HepG2 (cell line): Measurements from ENCODE around the gene CXorf65. TPM values are rescaled to one million over a fixed set of nuclear protein-coding genes. Genes with fewer than 3 reads are reported as not detected.

ENCODE experiments used
- ATAC-seq: fragments of 200-7000 bp; cut with Tn5 transposase; 3 replicates; pipeline ENCODE4 v1.9.1; 2020; ENCODE audit warnings: mild to moderate bottlenecking, moderate library complexity
- BruUV-seq: library from RNA; stranded (reverse); fragments of 400-500 nt; replicated peaks from 2 replicates; lab custom pipeline; 2021; lab: Mats Ljungman, UMichigan
- CTCF ChIA-PET: fragments of 300-600 bp; formaldehyde crosslinking; extraction: SDS; loops from one replicate; lab custom pipeline; 2021; ENCODE audit warnings: low total read pairs, inconsistent platforms, low intra/inter-chr PET ratio; lab: Yijun Ruan, JAX
- POLR2A ChIA-PET: fragments of 350-600 bp; sonication (Branson Sonifier 250); formaldehyde crosslinking; loops from one replicate; lab custom pipeline; 2020; ENCODE audit warnings: antibody characterized with exemption, inconsistent platforms; lab: Yijun Ruan, JAX
- DNase-seq: peaks from one replicate; pipeline ENCODE4 v3.0.0-alpha.2; 2015; ENCODE audit warnings: low spot score
- FAIRE-seq: peaks from 3 replicates; lab custom pipeline; 2011; peaks lifted over from hg19 to GRCh38; lab: Jason Lieb, UNC
- H2AFZ ChIP-seq: one replicate; pipeline ENCODE4 v1.6.1; 2011; ENCODE audit warnings: low read length, inconsistent platforms
- H3K27ac ChIP-seq: fragments of 300-600 bp; 3 replicates; pipeline ENCODE4 v1.8.0; 2011; ENCODE audit warnings: mixed run types, mild to moderate bottlenecking, mixed read lengths, low read length, inconsistent platforms; ENCODE audit not compliant: insufficient read depth; ENCODE audit errors: extremely low read length
- H3K27me3 ChIP-seq, 2 experiments: fragments of 200-600 bp in 1 of 2; 2 replicates in 1 of 2; 3 replicates in 1 of 2; pipeline versions ENCODE4 v1.6.0 to v1.8.0; 2011; ENCODE audit warnings: low read length in 2 of 2, mild to moderate bottlenecking in 2 of 2, moderate library complexity in 2 of 2, inconsistent platforms in 1 of 2; ENCODE audit not compliant: insufficient read depth in 2 of 2, control insufficient read depth in 1 of 2
- H3K36me3 ChIP-seq, 2 experiments: fragments of 200-600 bp in 1 of 2; replicated peaks in 1 of 2; 2 replicates in 1 of 2; 3 replicates in 1 of 2; pipeline versions ENCODE4 v1.5.1 to v1.8.0; 2011; ENCODE audit warnings: low read length in 2 of 2, inconsistent platforms in 1 of 2; ENCODE audit not compliant: insufficient read depth in 2 of 2, control insufficient read depth in 1 of 2
- H3K4me1 ChIP-seq: 2 replicates; pipeline ENCODE4 v1.5.1; 2012; ENCODE audit warnings: low read length, inconsistent platforms; ENCODE audit not compliant: insufficient read depth
- H3K4me2 ChIP-seq: 2 replicates; pipeline ENCODE4 v1.6.0; 2011; ENCODE audit warnings: low read depth, low read length, inconsistent platforms
- H3K4me3 ChIP-seq, 3 experiments: fragments of 200-600 bp in 1 of 3; sonication (generic), shearing (Covaris generic) in 1 of 3; replicated peaks in 1 of 3; 2 replicates each; pipeline ENCODE4 v1.5.1; 2011 to 2016; ENCODE audit warnings: low read length in 3 of 3, inconsistent platforms in 2 of 3, low read depth in 2 of 3, mild to moderate bottlenecking in 2 of 3, control low read depth in 1 of 3, mixed read lengths in 1 of 3; ENCODE audit not compliant: insufficient read depth in 1 of 3
- H3K79me2 ChIP-seq: one replicate; pipeline ENCODE4 v1.6.1; 2011; ENCODE audit warnings: low read length, inconsistent platforms; ENCODE audit not compliant: insufficient read depth
- H3K9ac ChIP-seq: 2 replicates; pipeline ENCODE4 v1.6.0; 2011; ENCODE audit warnings: mild to moderate bottlenecking, low read depth, low read length, inconsistent platforms; ENCODE audit not compliant: insufficient read depth
- H3K9me3 ChIP-seq: 2 replicates; pipeline ENCODE4 v1.5.1; 2012; ENCODE audit warnings: mild to moderate bottlenecking, low read length
- H4K20me1 ChIP-seq: 2 replicates; pipeline ENCODE4 v1.6.0; 2011; ENCODE audit warnings: inconsistent platforms, mild to moderate bottlenecking, low read length, moderate library complexity; ENCODE audit not compliant: insufficient read depth
- ARID5B ChIP-seq: IDR thresholded peaks from 2 replicates; pipeline ENCODE4 v1.4.0; 2020; ENCODE audit warnings: mild to moderate bottlenecking, missing genetic modification reagents
- ASH2L ChIP-seq: fragments of 300-600, 200-600 bp; sonication (generic); IDR thresholded peaks from 2 replicates; pipeline ENCODE4 v1.7.0; 2017; ENCODE audit warnings: low read depth, mild to moderate bottlenecking, moderate library complexity, mixed read lengths, low read length; ENCODE audit not compliant: insufficient read length
- ETV6 ChIP-seq: sonication (generic); formaldehyde crosslinking; conservative IDR thresholded peaks from 2 replicates; pipeline ENCODE4 v1.4.0; 2020; ENCODE audit warnings: missing genetic modification reagents
- HNF4G ChIP-seq, 2 experiments: sonication (generic) in 1 of 2; formaldehyde crosslinking in 1 of 2; IDR thresholded peaks; 2 replicates each; pipeline versions ENCODE4 v1.4.0 to v1.6.1; 2011 to 2020; ENCODE audit warnings: borderline replicate concordance in 2 of 2, low read depth in 2 of 2, mild to moderate bottlenecking in 2 of 2, low read length in 1 of 2, missing genetic modification reagents in 1 of 2, moderate library complexity in 1 of 2
- KDM1A ChIP-seq: IDR thresholded peaks from 2 replicates; pipeline ENCODE4 v1.6.1; 2016; ENCODE audit warnings: missing compliant biosample characterization
- KDM2A ChIP-seq: sonication (generic); formaldehyde crosslinking; IDR thresholded peaks from 2 replicates; pipeline ENCODE4 v1.4.0; 2020; ENCODE audit warnings: low read depth, missing genetic modification reagents, borderline replicate concordance
- KMT2B ChIP-seq: IDR thresholded peaks from 2 replicates; pipeline ENCODE4 v1.6.1; 2016; ENCODE audit warnings: missing genetic modification reagents, missing compliant biosample characterization
- NFYC ChIP-seq: IDR thresholded peaks from 2 replicates; pipeline ENCODE4 v1.6.1; 2016; ENCODE audit warnings: missing genetic modification reagents, missing compliant biosample characterization
- PTBP1 ChIP-seq: fragments of 200-400 bp; formaldehyde crosslinking; IDR thresholded peaks from 2 replicates; pipeline ENCODE4 v1.6.1; 2018; ENCODE audit warnings: low read length, low read depth; ENCODE audit not compliant: poor library complexity, severe bottlenecking
- SIN3A ChIP-seq: IDR thresholded peaks from 2 replicates; pipeline ENCODE4 v1.6.1; 2011; ENCODE audit warnings: low read depth, mild to moderate bottlenecking, control low read depth, low read length, borderline replicate concordance
- SMARCE1 ChIP-seq: fragments of 450-650 bp; IDR thresholded peaks from 2 replicates; pipeline ENCODE4 v1.6.1; 2017; ENCODE audit warnings: borderline replicate concordance
- SRF ChIP-seq: IDR thresholded peaks from 2 replicates; pipeline ENCODE4 v1.6.1; 2011; ENCODE audit warnings: mild to moderate bottlenecking, low read depth, low read length, moderate library complexity
- SRY ChIP-seq: sonication (generic); formaldehyde crosslinking; IDR thresholded peaks from 2 replicates; pipeline ENCODE4 v1.8.0; 2022; ENCODE audit warnings: mild to moderate bottlenecking, missing genetic modification reagents
- TAF1 ChIP-seq: sonication (generic); formaldehyde crosslinking; IDR thresholded peaks from 2 replicates; pipeline ENCODE4 v1.4.0; 2020; ENCODE audit warnings: missing genetic modification reagents
- THAP8 ChIP-seq: sonication (generic); formaldehyde crosslinking; IDR thresholded peaks from 2 replicates; pipeline ENCODE4 v1.5.1; 2020; ENCODE audit warnings: missing genetic modification reagents, mild to moderate bottlenecking, borderline replicate concordance
- ZEB1 ChIP-seq: IDR thresholded peaks from 2 replicates; pipeline ENCODE4 v1.6.1; 2012; ENCODE audit warnings: mild to moderate bottlenecking, low read depth, inconsistent platforms; ENCODE audit not compliant: insufficient replicate concordance
- ZMYM4 ChIP-seq: sonication (generic); formaldehyde crosslinking; IDR thresholded peaks from 2 replicates; pipeline ENCODE4 v1.8.1; 2023; ENCODE audit warnings: mild to moderate bottlenecking, missing genetic modification reagents
- WGBS: methylation state at CpG from one replicate; pipeline ENCODE4 v1.1.6; 2017; ENCODE audit warnings: low lambda C conversion rate; 5-methylcytosine and 5-hydroxymethylcytosine counted together
- in situ Hi-C: cut with HindIII; loops from 2 replicates; pipeline ENCODE4 v1.10.0; 2017; ENCODE audit warnings: low pct_unique_long_range_greater_than_20kb; ENCODE audit not compliant: extremely low pct_ligation_motif_present
- intact Hi-C: fragments of 100-400 bp; cut with micrococcal nuclease; formaldehyde crosslinking; loops from one replicate; pipeline ENCODE4 v1.10.0; 2022; ENCODE audit not compliant: unreplicated experiment
- polyA plus RNA-seq, 8 experiments: library from polyadenylated mRNA; depleted of rRNA in 3 of 8; stranded (reverse) in 7 of 8; unstranded in 1 of 8; fragments of >200 nt; fragmentation: Illumina TruSeq in 4 of 8; extraction: Trizol in 4 of 8; gene quantifications; 2 replicates each; pipeline versions ENCODE4 v1.2.1 to v1.2.3, GENCODE V29; 2011 to 2016; ENCODE audit warnings: low read depth in 4 of 8, missing spikeins in 1 of 8, mixed read lengths in 1 of 8; ENCODE audit not compliant: insufficient read depth in 1 of 8
- total RNA-seq, 5 experiments: library from RNA; depleted of rRNA; stranded (reverse); fragments of >200 nt; fragmentation: Illumina TruSeq; extraction: Trizol; gene quantifications; 2 replicates each; pipeline ENCODE4 v1.2.3, GENCODE V29; 2016; ENCODE audit warnings: low read depth in 1 of 5

The CXorf65 gene
- total and polyA plus RNA-seq, 2 of the 13 experiments (the other 11 are each of a cell fraction or from before 2014, with no cell fraction given), result not detected

- Histone ChIP-seq H3K4me3 (peak overlapping the region; percentile 66 to 75 (median 73)), H3K4me2 (peak overlapping the region; percentile 73), H3K9ac (peak overlapping the region; percentile 60), H3K4me1 (peaks cover 29% of the 10 kb centered on the region), H3K36me3 (no peaks in the 10 kb centered on the region), H3K79me2 (no peaks in the 10 kb centered on the region), H4K20me1 (no peaks in the 10 kb centered on the region), H3K9me3 (no peaks in the 10 kb centered on the region), H3K27ac (peak overlapping the region; percentile 45), H3K27me3 (no peaks in the 10 kb centered on the region; a peak in 1 of 5 replicates), H2AFZ (no peak overlapping the region)
- TSS peak; percentile 91 for BruUV-seq
- ATAC-seq (peak; percentile 68), DNase-seq (no peak), FAIRE-seq (no peak)
- WGBS, result 2% methylated on average over 24 of the region's 46 CpGs
- intact Hi-C loops (loop anchor here (5.0 kb wide), 1 partner anchor 86 kb away; no protein-coding TSS in a partner anchor), in situ Hi-C loops (no loop called here)
- ChIA-PET POLR2A (interaction anchor here (1.4 kb wide), 1 partner anchor 22 kb away, joined by 6 read pairs; the partner anchor contains the start of gene MED12), CTCF (no interaction called here)
- TF ChIP-seq ASH2L (no peak), ETV6 (CRISPR knock-in tag) (no peak), SIN3A (peak; percentile 25; the same call in 1 of the 2 replicates), HNF4G (IDR thresholded peaks at IDR 0.05; ENCODE audit: borderline replicate concordance, low read depth, low read length) (no peak), HNF4G (CRISPR knock-in tag; IDR thresholded peaks at IDR 0.05; ENCODE audit: borderline replicate concordance, low read depth) (no peak), THAP8 (CRISPR knock-in tag) (no peak), KDM2A (CRISPR knock-in tag) (peak; percentile 3; the same call in 1 of the 2 replicates), ZMYM4 (CRISPR knock-in tag) (no peak), SRF (no peak), PTBP1 (no peak), KMT2B (CRISPR knock-in tag) (0 out of 2 replicates have a peak, but pooled peaks have one; percentile 0), NFYC (CRISPR knock-in tag) (no peak), ARID5B (CRISPR knock-in tag) (no peak), TAF1 (peak; percentile 10; the same call in 1 of the 2 replicates), SRY (CRISPR knock-in tag) (no peak), SMARCE1 (no peak), KDM1A (CRISPR knock-in tag) (no peak), ZEB1 (no peak)
Observed at GRCh38 chrX:71095981-71096759, 10.4 kb downstream of the CXorf65 start.
